Measurements from ENCODE around the gene STAC2. TPM values are rescaled to one million over a fixed set of nuclear protein-coding genes. Genes with fewer than 3 reads are reported as not detected.
"Not testable (repeated sequence)": the region's sequence is repeated elsewhere in the genome, so short reads cannot be mapped to it uniquely, and the experiment has no call there.

Gene STAC2
- total RNA-seq, 1 experiment from 2014 or later = 0.12 TPM

- no peak for DNase-seq (ENCODE audit: low read depth)
Observed at GRCh38 chr17:39187152-39187830, 38.5 kb downstream of the STAC2 start.

- no peak for DNase-seq (ENCODE audit: low read depth)
Observed at GRCh38 chr17:39186481-39187002, 39.2 kb downstream of the STAC2 start.

- no peak for DNase-seq (ENCODE audit: low read depth)
Observed at GRCh38 chr17:39183720-39184119, 42.0 kb downstream of the STAC2 start.

GRCh38 chr17:39183045-39183444, 42.7 kb downstream of the STAC2 start:
- no peak for DNase-seq (ENCODE audit: low read depth)

GRCh38 chr17:39181303-39181702, 44.4 kb downstream of the STAC2 start:
- DNase-seq (ENCODE audit: low read depth) = no peak

- no peak for DNase-seq (ENCODE audit: low read depth)
Observed at GRCh38 chr17:39178536-39178935, 47.2 kb downstream of the STAC2 start.

- DNase-seq (ENCODE audit: low read depth) = no peak
Observed at GRCh38 chr17:39177256-39177655, 48.5 kb downstream of the STAC2 start.

GRCh38 chr17:39175695-39176093, 50.1 kb downstream of the STAC2 start:
- peak; percentile 73 for DNase-seq (ENCODE audit: low read depth)

GRCh38 chr17:39174920-39175694, 50.6 kb downstream of the STAC2 start:
- DNase-seq (ENCODE audit: low read depth) = peak; percentile 33

- DNase-seq (ENCODE audit: low read depth) = no peak
Observed at GRCh38 chr17:39173526-39174274, 52.0 kb downstream of the STAC2 start.

- DNase-seq (ENCODE audit: low read depth) = no peak
Observed at GRCh38 chr17:39173080-39173479, 52.7 kb downstream of the STAC2 start.

- no peak for DNase-seq (ENCODE audit: low read depth)
Observed at GRCh38 chr17:39171933-39172332, 53.8 kb downstream of the STAC2 start.

- DNase-seq (ENCODE audit: low read depth) = no peak
Observed at GRCh38 chr17:39170558-39170957, 55.2 kb downstream of the STAC2 start.

GRCh38 chr17:39170109-39170508, 55.6 kb downstream of the STAC2 start:
- no peak for DNase-seq (ENCODE audit: low read depth)

GRCh38 chr17:39169518-39169917, 56.2 kb downstream of the STAC2 start:
- no peak for DNase-seq (ENCODE audit: low read depth)

- DNase-seq (ENCODE audit: low read depth) = no peak
Observed at GRCh38 chr17:39169101-39169500, 56.6 kb downstream of the STAC2 start.

GRCh38 chr17:39168503-39168902, 57.2 kb downstream of the STAC2 start:
- DNase-seq (ENCODE audit: low read depth) = not testable (repeated sequence)

- DNase-seq (ENCODE audit: low read depth) = peak; percentile 17
Observed at GRCh38 chr17:39167476-39167875, 58.3 kb downstream of the STAC2 start.

- no peak for DNase-seq (ENCODE audit: low read depth)
Observed at GRCh38 chr17:39166437-39167335, 59.1 kb downstream of the STAC2 start.

GRCh38 chr17:39165841-39166349, 59.9 kb downstream of the STAC2 start, which contains the start of gene ARL5C:
TSS of gene ARL5C (minus strand) at chr17:39166161. CDS start at chr17:39165760, 401 bp downstream.
- no peak for DNase-seq (ENCODE audit: low read depth)

Data from RPMI7951 (cell line).